Spleen (tissue), 11 donors: ENCODE data around the gene MTM1. TPM values are rescaled to one million over a fixed set of nuclear protein-coding genes. Genes with fewer than 3 reads are reported as not detected.

ENCODE experiments used
- DNase-seq: peaks from one replicate; pipeline ENCODE4 v3.0.0-alpha.2; 2020
- H3K27ac ChIP-seq, 8 donors: fragments of 200-600 bp; sonication (generic) in 7 of 8; 1 replicate in 4 of 8; 2 replicates in 4 of 8; pipeline versions ENCODE4 v1.5.0 to v1.8.0; 2016 to 2021; ENCODE audit warnings: inconsistent platforms in 4 of 8, mild to moderate bottlenecking in 4 of 8, moderate library complexity in 1 of 8
- H3K27me3 ChIP-seq, 7 donors: fragments of 200-600 bp; sonication (generic) in 6 of 7; replicated peaks in 1 of 7; 1 replicate in 4 of 7; 2 replicates in 3 of 7; pipeline versions ENCODE4 v1.5.0 to v1.8.0; 2016 to 2021; ENCODE audit warnings: inconsistent platforms in 3 of 7, mild to moderate bottlenecking in 1 of 7
- H3K36me3 ChIP-seq, 6 donors: fragments of 200-600 bp; sonication (generic) in 5 of 6; 1 replicate in 4 of 6; 2 replicates in 2 of 6; pipeline versions ENCODE4 v1.5.0 to v1.8.0; 2016 to 2021; ENCODE audit warnings: inconsistent platforms in 2 of 6
- H3K4me1 ChIP-seq, 6 donors: fragments of 200-600 bp; sonication (generic) in 5 of 6; 1 replicate in 3 of 6; 2 replicates in 3 of 6; pipeline versions ENCODE4 v1.5.0 to v1.8.0; 2016 to 2021; ENCODE audit warnings: inconsistent platforms in 3 of 6
- H3K4me3 ChIP-seq, 8 donors: fragments of 200-600 bp; sonication (generic) in 7 of 8; 1 replicate in 4 of 8; 2 replicates in 4 of 8; pipeline versions ENCODE4 v1.5.0 to v1.8.0; 2016 to 2021; ENCODE audit warnings: inconsistent platforms in 4 of 8, mild to moderate bottlenecking in 4 of 8, moderate library complexity in 2 of 8
- H3K9me3 ChIP-seq, 8 donors: fragments of 200-600 bp; sonication (generic) in 7 of 8; 1 replicate in 4 of 8; 2 replicates in 4 of 8; pipeline versions ENCODE4 v1.5.0 to v1.8.0; 2016 to 2021; ENCODE audit warnings: inconsistent platforms in 4 of 8
- POLR2A ChIP-seq, 3 donors: fragments of 450-650 bp; IDR thresholded peaks; one replicate each; pipeline ENCODE4 v1.5.1; 2017; ENCODE audit warnings: antibody characterized with exemption in 3 of 3, mild to moderate bottlenecking in 1 of 3
- POLR2AphosphoS5 ChIP-seq, 3 donors: sonication (generic); formaldehyde crosslinking; IDR thresholded peaks; one replicate each; pipeline ENCODE4 v1.5.1; 2017; ENCODE audit warnings: antibody characterized with exemption in 3 of 3
- WGBS, 5 donors: extraction: QIAGEN DNeasy Blood & Tissue Kit in 3 of 5; methylation state at CpG; one replicate each; pipeline versions ENCODE4 v1.1.5 to v1.1.7; 2013 to 2018; 5-methylcytosine and 5-hydroxymethylcytosine counted together
- intact Hi-C: fragments of 100-400 bp; cut with DNase I; formaldehyde crosslinking; loops from one replicate; pipeline ENCODE4 v1.15.0; 2023; ENCODE audit warnings: low total_unique reads
- polyA plus RNA-seq, 3 donors: library from polyadenylated mRNA; stranded (reverse); fragments of 200-250 nt; gene quantifications; one replicate each; pipeline ENCODE4 v1.2.1, GENCODE V29; 2013
- total RNA-seq, 7 donors: library from RNA; depleted of rRNA in 3 of 7; stranded (reverse); fragments of >200 nt in 3 of 7; fragmentation: NEBNext Ultra II Directional in 4 of 7; extraction: Animal tissue kit (Norgen Biotek cat#: 25700) in 4 of 7; gene quantifications; one replicate each; pipeline versions ENCODE4 v1.1.0 to v1.2.1, GENCODE V29; 2016 to 2021
- TF ChIP-seq, protein P1 (sequence below), 11 experiments: fragments of 200-600 bp in 7 of 11; fragments of 450-650 bp in 4 of 11; sonication (generic) in 4 of 11; IDR thresholded peaks in 8 of 11; conservative IDR thresholded peaks in 3 of 11; 1 replicate in 7 of 11; 2 replicates in 4 of 11; pipeline versions ENCODE4 v1.4.0 to v1.8.0; 2016 to 2021; ENCODE audit warnings: antibody characterized with exemption in 11 of 11, inconsistent platforms in 4 of 11, mild to moderate bottlenecking in 1 of 11
- donor health status: healthy with polysubstance abuse.
- donor health status: DM: no; HTN: no; CAD: no; lungs with moderate emphysema.
- donor health status: DM: no; HTN: no; CAD: no.
- donor health status: Bipolar disorder and iron deficiency.
- donor health status: healthy.
- donor health status: DM: no; HTN: no; CAD: no.
- donor health status: DM: yes; HTN: yes; CAD: no.

MTM1 gene
- total and polyA plus RNA-seq, 10 donors = 6.3 to 39.5 (median 27.0) TPM

DNA sequence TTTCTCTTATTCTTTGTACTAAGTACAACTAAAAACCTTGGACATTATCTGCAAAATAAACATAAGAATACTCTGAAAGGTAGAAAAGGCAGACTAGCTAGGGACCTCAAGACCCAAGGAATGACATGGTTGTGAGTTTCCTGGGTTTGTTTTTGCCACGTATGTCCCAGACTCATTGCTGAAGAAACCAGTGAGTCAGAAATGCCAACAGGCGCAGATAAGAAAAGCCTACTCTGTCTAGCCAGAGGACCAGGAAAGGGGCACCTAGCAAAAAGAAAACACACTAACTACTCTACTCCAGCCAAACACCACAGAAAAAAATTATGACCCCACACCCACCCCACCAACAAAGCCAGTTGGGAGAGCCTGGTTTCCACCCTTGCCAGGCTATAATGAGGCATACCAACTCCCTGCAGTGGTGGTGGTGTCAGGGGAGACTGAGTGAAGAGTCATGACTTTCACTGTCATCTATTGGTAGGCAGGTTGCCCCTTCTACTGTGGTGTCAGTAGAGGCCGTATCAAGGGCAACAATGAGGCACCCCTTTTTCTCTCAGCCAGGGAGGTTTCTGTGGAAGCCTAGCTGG is 135.7 kb downstream of the MTM1 start:
- TF ChIP-seq POLR2A (IDR thresholded peaks at IDR 0.05) = no peak
- TF ChIP-seq POLR2AphosphoS5 (IDR thresholded peaks at IDR 0.05) = no peak
- H3K9me3 ChIP-seq = no peaks in the 10 kb centered on the region
- peaks cover 0 to 36% (median 0%) of the 10 kb centered on the region in 6 donors for H3K4me1 ChIP-seq
- no peaks in the 10 kb centered on the region for H3K27me3 ChIP-seq
- H3K36me3 ChIP-seq = peaks cover 0 to 22% (median 3%) of the 10 kb centered on the region in 6 donors
- 72 to 100% (median 88%) methylated on average over 3 of the region's 3 CpGs for WGBS, 5 donors
- intact Hi-C loops = no loop called here
- no peak for DNase-seq
- H3K27ac ChIP-seq = peak overlapping the region in 4 of 8 donors; percentile 56 to 68 (median 62)
- no peak overlapping the region for H3K4me3 ChIP-seq

DNA sequence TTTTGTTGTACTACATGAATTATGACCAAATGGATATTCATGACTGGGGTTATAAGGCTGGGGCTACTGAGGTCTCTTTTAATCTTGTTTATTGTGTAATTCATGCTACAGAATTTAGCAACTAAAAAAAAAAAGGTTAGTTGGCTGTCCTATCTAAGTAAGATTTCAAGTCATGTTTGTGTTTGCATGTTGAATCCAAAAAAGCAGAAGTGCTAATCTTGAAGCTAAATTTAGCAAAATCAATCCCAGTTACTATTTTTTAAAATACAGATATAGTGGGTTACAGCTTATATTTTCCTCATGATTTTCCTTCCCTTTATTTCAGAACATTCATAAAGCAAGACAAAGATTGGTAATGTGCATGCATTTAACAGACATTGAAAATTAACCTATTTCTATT is 144.2 kb downstream of the MTM1 start:
- Histone ChIP-seq H3K4me1 (peaks cover 0 to 42% (median 9%) of the 10 kb centered on the region in 6 donors), H3K36me3 (peaks cover 0 to 9% (median 0%) of the 10 kb centered on the region in 6 donors), H3K27me3 (no peaks in the 10 kb centered on the region), H3K9me3 (no peaks in the 10 kb centered on the region), H3K27ac (no peak overlapping the region), H3K4me3 (no peak overlapping the region)
- TF ChIP-seq POLR2AphosphoS5 (IDR thresholded peaks at IDR 0.05) (no peak), POLR2A (IDR thresholded peaks at IDR 0.05) (no peak)
- TF ChIP-seq, protein P1, sequence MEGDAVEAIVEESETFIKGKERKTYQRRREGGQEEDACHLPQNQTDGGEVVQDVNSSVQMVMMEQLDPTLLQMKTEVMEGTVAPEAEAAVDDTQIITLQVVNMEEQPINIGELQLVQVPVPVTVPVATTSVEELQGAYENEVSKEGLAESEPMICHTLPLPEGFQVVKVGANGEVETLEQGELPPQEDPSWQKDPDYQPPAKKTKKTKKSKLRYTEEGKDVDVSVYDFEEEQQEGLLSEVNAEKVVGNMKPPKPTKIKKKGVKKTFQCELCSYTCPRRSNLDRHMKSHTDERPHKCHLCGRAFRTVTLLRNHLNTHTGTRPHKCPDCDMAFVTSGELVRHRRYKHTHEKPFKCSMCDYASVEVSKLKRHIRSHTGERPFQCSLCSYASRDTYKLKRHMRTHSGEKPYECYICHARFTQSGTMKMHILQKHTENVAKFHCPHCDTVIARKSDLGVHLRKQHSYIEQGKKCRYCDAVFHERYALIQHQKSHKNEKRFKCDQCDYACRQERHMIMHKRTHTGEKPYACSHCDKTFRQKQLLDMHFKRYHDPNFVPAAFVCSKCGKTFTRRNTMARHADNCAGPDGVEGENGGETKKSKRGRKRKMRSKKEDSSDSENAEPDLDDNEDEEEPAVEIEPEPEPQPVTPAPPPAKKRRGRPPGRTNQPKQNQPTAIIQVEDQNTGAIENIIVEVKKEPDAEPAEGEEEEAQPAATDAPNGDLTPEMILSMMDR (IDR thresholded peaks at IDR 0.05 in 8 of 11, conservative IDR thresholded peaks at IDR 0.05 in 3 of 11) = no peak
- intact Hi-C loops = no loop called here
- no peak for DNase-seq

DNA sequence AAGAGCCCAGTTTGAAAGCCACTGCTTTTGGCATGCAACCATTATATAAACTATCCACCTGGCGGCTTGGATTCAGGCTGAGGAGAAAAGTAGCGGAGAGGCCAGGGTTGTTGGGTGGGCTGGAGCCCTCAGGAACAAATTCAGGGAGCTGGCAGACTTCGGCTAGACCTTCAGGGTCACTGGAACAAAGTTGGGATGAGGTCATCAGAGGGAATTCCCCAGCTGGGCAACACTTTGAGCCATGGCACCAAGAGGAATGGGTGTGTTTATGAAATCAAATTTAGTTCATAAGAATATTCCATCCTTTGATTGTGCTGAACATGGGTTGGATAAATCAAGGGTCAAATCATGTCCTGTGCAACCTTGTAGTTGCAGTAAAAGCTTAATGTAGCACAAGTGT is 146.8 kb downstream of the MTM1 start:
- H3K4me1 ChIP-seq = peaks cover 0 to 42% (median 9%) of the 10 kb centered on the region in 6 donors
- no peaks in the 10 kb centered on the region for H3K27me3 ChIP-seq
- TF ChIP-seq POLR2AphosphoS5 (IDR thresholded peaks at IDR 0.05) = no peak
- TF ChIP-seq, protein P1 (IDR thresholded peaks at IDR 0.05 in 8 of 11, conservative IDR thresholded peaks at IDR 0.05 in 3 of 11) = no peak
- TF ChIP-seq POLR2A (IDR thresholded peaks at IDR 0.05) = no peak
- no peak for DNase-seq
- H3K36me3 ChIP-seq = peaks cover 0 to 18% (median 0%) of the 10 kb centered on the region in 6 donors
- WGBS, 5 donors = 55 to 82% (median 74%) methylated on average over 3 of the region's 3 CpGs
- no peak overlapping the region for H3K4me3 ChIP-seq
- intact Hi-C loops = no loop called here
- no peak overlapping the region for H3K27ac ChIP-seq
- no peaks in the 10 kb centered on the region for H3K9me3 ChIP-seq

DNA sequence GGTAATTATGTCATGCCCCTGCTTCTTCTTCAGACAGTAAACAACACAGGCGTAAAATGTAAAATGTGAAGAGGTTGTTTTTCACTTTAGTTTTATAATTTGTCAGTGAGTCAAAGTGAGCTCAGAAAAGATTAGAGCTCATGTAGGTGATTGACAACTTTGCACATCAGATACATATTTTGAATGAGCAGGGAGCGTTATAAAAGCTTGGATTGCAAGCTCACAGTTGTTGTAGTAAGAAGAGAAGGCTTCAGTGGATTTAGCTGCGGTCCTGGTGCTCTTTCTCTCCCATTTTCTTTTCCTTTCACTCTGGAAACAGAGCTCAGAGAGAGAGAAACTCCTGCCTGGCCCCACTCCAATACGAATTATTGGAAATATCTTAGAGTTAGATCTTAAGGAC is 151.2 kb downstream of the MTM1 start:
- Histone ChIP-seq H3K36me3 (peaks cover 0 to 21% (median 0%) of the 10 kb centered on the region in 6 donors), H3K4me3 (no peak overlapping the region), H3K9me3 (peaks cover 0 to 5% (median 0%) of the 10 kb centered on the region in 8 donors), H3K4me1 (peaks cover 0 to 17% (median 0%) of the 10 kb centered on the region in 6 donors), H3K27ac (no peak overlapping the region), H3K27me3 (no peaks in the 10 kb centered on the region)
- intact Hi-C loops = no loop called here
- TF ChIP-seq POLR2AphosphoS5 (IDR thresholded peaks at IDR 0.05) (no peak), POLR2A (IDR thresholded peaks at IDR 0.05) (no peak)
- TF ChIP-seq, protein P1 (IDR thresholded peaks at IDR 0.05 in 8 of 11, conservative IDR thresholded peaks at IDR 0.05 in 3 of 11) = no peak
- WGBS, 5 donors = 68 to 98% (median 87%) methylated on average over 4 of the region's 4 CpGs
- no peak for DNase-seq

Other genes starting within 250 kb of the MTM1 start
- 1 to 10 TPM; 2.8 to 7.3 (median 4.5) TPM for gene MAMLD1, start 205.3 kb upstream of the MTM1 start, total RNA-seq
- gene MAMLD1, start 205.3 kb upstream of the MTM1 start, polyA plus RNA-seq = 1 to 10 TPM; 1.2 to 2.0 (median 1.5) TPM
- gene MTMR1, start 124.8 kb downstream of the MTM1 start, total RNA-seq = 10 to 100 TPM; 34.7 to 52.1 (median 42.7) TPM
- gene MTMR1, start 124.8 kb downstream of the MTM1 start, polyA plus RNA-seq = 10 to 100 TPM; 10.6 to 18.0 (median 16.3) TPM